ENCODE results near the gene LMO1.

LMO1 gene

GRCh38 chr11:8232849-8233606, 30.6 kb downstream of the LMO1 start:
- no peak for DNase-seq (ENCODE audit: low read depth)
- no peak for TF ChIP-seq CTCF (IDR thresholded peaks at IDR 0.05; ENCODE audit: insufficient read depth, low read depth, low read length, missing control alignments)
- no peak overlapping the region for H3K4me3 ChIP-seq (ENCODE audit: low read depth, low read length)

- no peak for DNase-seq (ENCODE audit: low read depth)
- no peak overlapping the region for H3K4me3 ChIP-seq (ENCODE audit: low read depth, low read length)
- no peak for TF ChIP-seq CTCF (IDR thresholded peaks at IDR 0.05; ENCODE audit: insufficient read depth, low read depth, low read length, missing control alignments)
Observed at GRCh38 chr11:8232414-8232813, 31.3 kb downstream of the LMO1 start.

- no peak overlapping the region for H3K4me3 ChIP-seq (ENCODE audit: low read depth, low read length)
- DNase-seq (ENCODE audit: low read depth), result no peak
- TF ChIP-seq CTCF (IDR thresholded peaks at IDR 0.05; ENCODE audit: insufficient read depth, low read depth, low read length, missing control alignments), result no peak
Observed at GRCh38 chr11:8231979-8232378, 31.7 kb downstream of the LMO1 start.

- no peak overlapping the region for H3K4me3 ChIP-seq (ENCODE audit: low read depth, low read length)
- DNase-seq (ENCODE audit: low read depth), result no peak
- TF ChIP-seq CTCF (IDR thresholded peaks at IDR 0.05; ENCODE audit: insufficient read depth, low read depth, low read length, missing control alignments), result no peak
Observed at GRCh38 chr11:8230921-8231847, 32.5 kb downstream of the LMO1 start.

GRCh38 chr11:8230178-8230859, 33.4 kb downstream of the LMO1 start:
- no peak for TF ChIP-seq CTCF (IDR thresholded peaks at IDR 0.05; ENCODE audit: insufficient read depth, low read depth, low read length, missing control alignments)
- H3K4me3 ChIP-seq (ENCODE audit: low read depth, low read length), result no peak overlapping the region
- no peak for DNase-seq (ENCODE audit: low read depth)

- TF ChIP-seq CTCF (IDR thresholded peaks at IDR 0.05; ENCODE audit: insufficient read depth, low read depth, low read length, missing control alignments), result no peak
- no peak for DNase-seq (ENCODE audit: low read depth)
- H3K4me3 ChIP-seq (ENCODE audit: low read depth, low read length), result no peak overlapping the region
Observed at GRCh38 chr11:8229299-8230177, 34.1 kb downstream of the LMO1 start.

Data from GM12865 (cell line).